HG03442 (cell line): ENCODE results near the gene PALLD.

Source experiments
- ATAC-seq: cut with Tn5 transposase; IDR thresholded peaks from one replicate; pipeline ENCODE4 v1.9.1; 2021; ENCODE audit warnings: mild to moderate bottlenecking, moderate library complexity; ENCODE audit not compliant: unreplicated experiment

PALLD gene

DNA sequence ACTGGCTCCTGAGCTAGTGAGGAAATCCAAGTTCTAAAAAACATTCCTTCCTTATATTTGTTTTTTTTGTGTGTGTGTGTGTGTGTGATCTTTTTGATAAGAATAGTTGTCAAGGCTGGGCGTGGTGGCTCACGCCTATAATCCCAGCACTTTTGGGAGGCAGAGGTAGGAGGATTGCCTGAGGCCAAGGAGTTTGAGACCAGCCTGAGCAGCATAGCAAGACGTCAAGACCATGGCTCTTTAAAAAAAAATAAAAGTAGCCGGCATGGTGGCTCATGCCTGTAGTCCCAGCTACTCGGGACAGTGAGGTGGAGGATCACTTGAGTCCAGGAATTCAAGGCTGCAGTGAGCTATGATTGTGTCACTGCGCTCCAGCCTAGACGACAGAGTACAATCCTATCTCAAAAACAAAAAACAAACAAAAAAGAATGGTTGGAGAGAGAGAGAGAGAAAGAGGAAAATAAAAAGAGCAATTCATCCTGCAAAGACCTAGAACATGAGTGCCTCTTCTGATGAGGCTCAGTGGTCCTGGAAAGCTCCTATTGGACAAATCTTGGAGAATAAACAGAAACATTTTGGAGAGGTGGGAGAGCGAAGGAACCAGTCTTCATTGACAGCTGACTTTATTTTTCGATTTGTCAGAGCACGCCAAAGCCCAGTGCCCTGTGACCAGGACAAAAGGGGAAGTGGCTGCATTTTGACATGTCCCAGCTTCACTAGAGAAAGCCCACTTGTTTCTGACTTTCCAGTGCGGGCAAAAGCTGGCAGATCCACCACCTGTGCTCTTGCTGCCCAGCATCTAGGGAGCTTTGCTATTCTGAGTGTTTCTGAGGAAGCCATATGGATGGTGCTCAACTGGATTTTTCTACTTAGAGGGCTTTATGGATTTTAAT is 244.7 kb downstream of the PALLD start:
- ATAC-seq = no peak

DNA sequence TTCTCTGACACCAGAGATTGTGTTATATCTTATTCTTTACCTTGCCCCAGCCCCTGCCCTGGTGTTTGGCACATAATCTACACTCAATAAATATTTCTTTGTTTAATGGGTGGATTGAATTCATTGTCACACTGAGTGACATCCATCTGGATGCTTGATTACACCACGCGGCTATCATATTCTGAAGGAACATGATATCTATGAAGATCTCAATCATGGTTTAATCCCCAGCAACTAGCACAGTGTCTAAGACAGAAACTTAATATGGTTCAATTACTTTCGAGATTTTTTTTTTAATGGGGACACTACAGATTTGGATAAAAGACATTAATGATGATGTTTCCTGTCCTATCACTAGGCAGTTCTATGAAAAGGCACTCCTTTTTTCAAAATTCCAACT is 246.3 kb downstream of the PALLD start:
- ATAC-seq = no peak

DNA sequence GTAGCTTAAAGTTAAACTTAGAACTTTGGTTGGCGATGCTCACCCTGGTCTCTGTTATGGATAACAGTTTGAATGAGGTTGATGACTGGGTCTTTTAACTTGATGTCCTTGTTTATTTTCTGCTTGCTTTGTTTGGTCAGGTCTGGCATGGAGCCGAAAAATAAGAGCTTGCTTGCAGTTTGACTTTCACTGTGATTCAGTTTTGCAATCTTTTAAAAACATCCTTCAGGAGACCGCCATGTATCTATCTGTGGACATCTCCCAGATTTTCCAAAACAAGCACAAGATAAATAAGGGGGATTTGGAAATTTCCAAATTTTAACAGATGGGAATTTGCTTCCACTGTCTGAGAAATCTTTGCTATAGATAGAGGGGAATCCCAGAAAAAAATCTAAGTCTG is 246.7 kb downstream of the PALLD start:
- ATAC-seq = no peak

DNA sequence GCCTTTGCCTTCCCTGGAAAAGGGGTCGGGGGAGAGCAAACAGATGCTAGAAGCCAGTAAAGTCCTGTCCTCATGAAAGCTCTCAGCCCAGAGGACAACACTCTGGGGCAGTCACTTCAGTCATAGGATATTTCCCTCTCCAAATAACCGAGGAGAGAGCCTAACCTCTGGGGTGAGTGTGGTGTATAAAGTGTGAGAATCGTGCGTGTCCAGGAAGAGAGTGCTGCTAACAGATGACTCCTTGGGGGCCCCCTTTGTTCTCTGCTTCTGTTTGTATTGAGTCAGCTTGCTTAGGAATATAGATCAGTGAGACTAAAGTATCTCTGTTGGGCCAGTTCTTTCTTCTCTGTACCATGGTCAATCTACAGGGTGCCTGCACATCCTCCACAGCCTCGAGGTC is 247.2 kb downstream of the PALLD start:
- no peak for ATAC-seq

DNA sequence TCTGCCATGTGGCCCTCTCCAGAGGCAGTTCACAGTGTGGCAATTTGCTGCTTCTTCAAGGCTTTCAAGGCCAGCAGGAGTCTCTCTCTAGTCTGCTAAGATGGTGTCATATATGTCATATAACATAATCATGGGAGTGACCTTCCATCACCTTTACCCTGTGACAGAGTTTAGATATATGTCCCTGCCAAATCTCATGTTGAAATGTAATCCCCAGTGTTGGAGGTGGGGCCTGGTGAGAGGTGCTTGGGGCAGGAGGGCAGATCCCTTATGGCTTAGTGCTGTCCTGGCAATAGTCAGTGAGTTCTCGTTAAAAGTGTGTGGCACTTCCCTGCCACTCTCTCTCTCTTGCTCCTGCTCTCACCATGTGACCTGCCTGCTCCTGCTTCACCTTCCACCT is 252.0 kb downstream of the PALLD start:
- ATAC-seq = no peak

DNA sequence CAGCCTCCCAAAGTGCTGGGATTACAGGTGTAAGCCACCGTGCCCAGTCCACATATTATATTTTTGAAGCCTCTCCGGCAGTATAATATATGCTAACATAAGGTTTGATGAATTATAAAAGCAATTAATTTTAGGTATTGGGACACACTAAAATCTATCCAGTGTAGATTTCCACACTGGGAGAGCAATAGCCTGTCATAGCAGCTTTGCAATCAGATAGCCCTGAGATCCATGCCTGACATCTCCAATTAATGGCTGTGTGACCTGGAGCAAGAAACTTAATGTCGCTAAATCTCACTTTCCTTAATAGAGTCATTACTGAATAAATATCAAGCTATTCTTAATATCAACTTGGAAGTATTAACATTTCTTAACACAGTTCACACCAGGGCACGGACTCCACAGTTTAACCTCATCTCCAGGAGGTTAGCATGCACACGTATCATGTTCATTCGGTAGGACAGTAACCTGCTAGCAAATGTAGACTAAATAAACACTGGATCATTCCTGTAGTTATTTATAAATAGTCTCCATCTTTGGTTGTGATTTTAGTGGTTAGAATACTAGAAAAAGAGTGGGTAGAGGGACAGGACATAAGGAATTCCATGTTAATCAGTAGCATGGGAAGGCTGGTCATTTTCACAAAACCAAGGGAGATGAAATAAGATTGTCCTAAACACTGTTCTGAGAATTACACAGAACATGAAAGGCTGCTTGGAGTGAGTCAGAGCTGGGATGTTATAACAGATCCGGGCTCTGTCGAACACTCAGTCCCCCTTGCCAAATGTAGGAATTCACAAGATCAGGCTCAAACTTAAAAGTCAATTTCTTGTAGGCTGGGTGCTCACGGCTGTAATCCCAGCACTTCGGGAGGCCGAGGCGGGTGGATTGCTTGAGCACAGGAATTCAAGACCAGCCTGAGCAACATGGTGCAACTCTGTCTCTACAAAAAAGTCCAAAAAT is 254.7 kb downstream of the PALLD start:
- no peak for ATAC-seq

- ATAC-seq = no peak
Observed at GRCh38 chr4:168755598-168756477, 259.0 kb downstream of the PALLD start.

DNA sequence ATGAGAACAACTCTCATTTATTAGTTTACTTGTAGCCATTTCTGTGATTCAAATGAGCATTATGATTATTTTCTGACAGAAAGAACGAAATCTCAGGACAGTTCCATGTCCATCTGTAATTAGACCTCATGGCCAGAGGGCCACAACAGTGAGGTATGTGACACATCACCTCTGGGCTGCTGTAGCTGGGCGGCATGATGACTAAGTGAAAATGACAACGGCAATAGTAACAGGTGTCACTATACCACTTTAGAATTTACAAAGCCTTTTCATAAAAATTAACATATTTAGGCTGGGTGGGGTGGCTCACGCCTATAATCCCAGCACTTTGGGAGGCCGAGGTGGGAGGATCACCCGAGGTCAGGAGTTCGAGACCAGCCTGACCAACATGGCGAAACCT is 260.6 kb downstream of the PALLD start:
- ATAC-seq = no peak

DNA sequence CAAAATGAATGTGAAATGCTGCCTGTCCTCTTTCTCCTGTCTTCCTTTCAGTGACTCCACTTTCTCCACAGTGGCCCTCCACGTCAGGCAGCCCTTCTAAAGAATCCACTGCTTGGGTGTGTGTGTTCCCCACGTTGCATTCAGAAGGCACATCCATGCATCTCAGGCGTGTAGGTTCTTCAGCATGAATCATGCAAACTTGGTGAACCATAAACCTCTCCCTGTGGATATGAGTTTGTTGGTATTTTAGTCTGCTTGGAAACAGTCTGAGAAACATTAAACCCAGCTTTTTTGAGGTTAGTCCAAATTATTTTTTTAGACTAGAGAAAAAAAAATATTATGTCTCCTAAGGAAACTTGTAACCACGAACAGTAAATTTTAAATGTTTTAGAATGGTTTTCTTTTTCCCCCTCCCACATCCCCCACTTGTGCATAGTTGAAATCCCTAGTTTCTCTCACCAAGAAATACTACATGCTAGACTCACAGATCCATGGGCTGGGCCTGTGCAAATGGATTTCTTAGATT is 261.6 kb downstream of the PALLD start:
- no peak for ATAC-seq

- no peak for ATAC-seq
Observed at GRCh38 chr4:168759321-168759720, 262.5 kb downstream of the PALLD start.

GRCh38 chr4:168759959-168760527 is 263.2 kb downstream of the PALLD start:
- ATAC-seq = no peak

GRCh38 chr4:168761066-168761465 is 264.2 kb downstream of the PALLD start:
- no peak for ATAC-seq

DNA sequence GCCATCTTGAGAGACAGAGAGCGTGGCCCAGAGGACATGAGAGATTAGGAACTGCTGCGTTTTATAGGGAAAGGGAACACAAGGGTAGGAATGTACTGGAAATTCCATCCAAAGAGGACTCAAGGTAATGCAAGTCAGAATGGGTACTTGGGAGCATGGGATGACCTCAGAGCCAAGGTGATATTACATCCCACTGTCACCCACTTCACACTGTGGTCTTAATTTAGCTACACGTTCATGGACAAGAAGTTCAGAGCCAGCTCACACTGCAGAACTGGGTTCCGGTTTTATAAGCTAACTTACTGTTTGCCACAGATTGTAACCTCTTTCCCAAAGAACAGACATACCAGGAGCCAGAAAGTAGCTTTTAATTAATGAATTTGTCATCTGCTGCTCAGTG is 268.5 kb downstream of the PALLD start:
- ATAC-seq = no peak

GRCh38 chr4:168765726-168766125 is 268.9 kb downstream of the PALLD start:
- ATAC-seq = no peak

- no peak for ATAC-seq
Observed at GRCh38 chr4:168766604-168767316, 269.9 kb downstream of the PALLD start.

- no peak for ATAC-seq
Observed at GRCh38 chr4:168769416-168769815, 272.6 kb downstream of the PALLD start.

- ATAC-seq = no peak
Observed at GRCh38 chr4:168769837-168770236, 273.0 kb downstream of the PALLD start.

GRCh38 chr4:168771251-168771650 is 274.4 kb downstream of the PALLD start:
- ATAC-seq = no peak

- no peak for ATAC-seq
Observed at GRCh38 chr4:168773388-168774195, 276.7 kb downstream of the PALLD start.
